ENCODE measurements around the gene ANXA5.
"Not testable (repeated sequence)": the region's sequence is repeated elsewhere in the genome, so short reads cannot be mapped to it uniquely, and the experiment has no call there.

Gene ANXA5

GRCh38 chr4:121696581-121697461 lies at the start of gene ANXA5:
Gene ANXA5, minus strand, starts transcription at chr4:121696980. Its CDS starts 391 bp downstream, at chr4:121696589.
- ATAC-seq (ENCODE audit: low read depth), result peak; percentile 81
- no peaks in the 10 kb centered on the region for H3K9me3 Mint-ChIP-seq
- DNase-seq (ENCODE audit: low spot score in 2 of 2), result peak; percentile 53 to 60
- H3K27me3 Mint-ChIP-seq, result peaks cover 3% of the 10 kb centered on the region
- H3K4me1 Mint-ChIP-seq, result peaks cover 19% of the 10 kb centered on the region
- peak within 1 kb of the TSS; percentile 99 for H3K4me3 Mint-ChIP-seq
- peak within 1 kb of the TSS; percentile 88 for H3K27ac Mint-ChIP-seq
- H3K36me3 Mint-ChIP-seq, result peaks cover 5% of the 10 kb centered on the region

- DNase-seq (ENCODE audit: low spot score in 2 of 2) (no peak), ATAC-seq (ENCODE audit: low read depth) (no peak)
- H3K9me3 Mint-ChIP-seq, result no peaks in the 10 kb centered on the region
- no peaks in the 10 kb centered on the region for H3K4me1 Mint-ChIP-seq
- no peak overlapping the region for H3K4me3 Mint-ChIP-seq
- H3K27ac Mint-ChIP-seq, result no peak overlapping the region
- H3K27me3 Mint-ChIP-seq, result peaks cover 10% of the 10 kb centered on the region
- H3K36me3 Mint-ChIP-seq, result no peaks in the 10 kb centered on the region
Measured at GRCh38 chr4:121742794-121743193, 46.0 kb upstream of the ANXA5 start.

- Mint-ChIP-seq H3K27me3 (peaks cover 7% of the 10 kb centered on the region), H3K4me1 (no peaks in the 10 kb centered on the region), H3K4me3 (no peak overlapping the region), H3K36me3 (no peaks in the 10 kb centered on the region), H3K27ac (no peak overlapping the region), H3K9me3 (no peaks in the 10 kb centered on the region)
- no peak for ATAC-seq (ENCODE audit: low read depth)
- DNase-seq (ENCODE audit: low spot score in 2 of 2), result no peak
Measured at GRCh38 chr4:121741751-121742150, 45.0 kb upstream of the ANXA5 start.

GRCh38 chr4:121740796-121741409 lies 44.1 kb upstream of the ANXA5 start:
- no peak overlapping the region for H3K4me3 Mint-ChIP-seq
- ATAC-seq (ENCODE audit: low read depth) (no peak), DNase-seq (ENCODE audit: low spot score in 2 of 2) (no peak)
- H3K27ac Mint-ChIP-seq, result no peak overlapping the region
- no peaks in the 10 kb centered on the region for H3K36me3 Mint-ChIP-seq
- H3K27me3 Mint-ChIP-seq, result peaks cover 10% of the 10 kb centered on the region
- H3K4me1 Mint-ChIP-seq, result no peaks in the 10 kb centered on the region
- no peaks in the 10 kb centered on the region for H3K9me3 Mint-ChIP-seq

- Mint-ChIP-seq H3K27ac (no peak overlapping the region), H3K4me3 (no peak overlapping the region), H3K27me3 (peaks cover 14% of the 10 kb centered on the region), H3K36me3 (no peaks in the 10 kb centered on the region), H3K9me3 (no peaks in the 10 kb centered on the region), H3K4me1 (no peaks in the 10 kb centered on the region)
- ATAC-seq (ENCODE audit: low read depth), result no peak
- DNase-seq (ENCODE audit: low spot score in 2 of 2), result no peak
Measured at GRCh38 chr4:121739575-121739974, 42.8 kb upstream of the ANXA5 start.

- no peak overlapping the region for H3K27ac Mint-ChIP-seq
- no peaks in the 10 kb centered on the region for H3K4me1 Mint-ChIP-seq
- H3K27me3 Mint-ChIP-seq, result peaks cover 14% of the 10 kb centered on the region
- no peaks in the 10 kb centered on the region for H3K9me3 Mint-ChIP-seq
- no peak overlapping the region for H3K4me3 Mint-ChIP-seq
- ATAC-seq (ENCODE audit: low read depth) (no peak), DNase-seq (ENCODE audit: low spot score in 2 of 2) (no peak)
- no peaks in the 10 kb centered on the region for H3K36me3 Mint-ChIP-seq
Measured at GRCh38 chr4:121738780-121739535, 42.2 kb upstream of the ANXA5 start.

- ATAC-seq (ENCODE audit: low read depth) (no peak), DNase-seq (ENCODE audit: low spot score in 2 of 2) (no peak)
- H3K36me3 Mint-ChIP-seq, result no peaks in the 10 kb centered on the region
- H3K27ac Mint-ChIP-seq, result no peak overlapping the region
- H3K4me3 Mint-ChIP-seq, result no peak overlapping the region
- no peaks in the 10 kb centered on the region for H3K4me1 Mint-ChIP-seq
- no peaks in the 10 kb centered on the region for H3K9me3 Mint-ChIP-seq
- H3K27me3 Mint-ChIP-seq, result peaks cover 14% of the 10 kb centered on the region
Measured at GRCh38 chr4:121737846-121738554, 41.2 kb upstream of the ANXA5 start.

GRCh38 chr4:121736735-121737351 lies 40.1 kb upstream of the ANXA5 start:
- ATAC-seq (ENCODE audit: low read depth) (peak; percentile 24), DNase-seq (ENCODE audit: low spot score in 2 of 2) (no peak)
- H3K4me3 Mint-ChIP-seq, result no peak overlapping the region

GRCh38 chr4:121734571-121734970 lies 37.8 kb upstream of the ANXA5 start:
- Mint-ChIP-seq H3K27ac (no peak overlapping the region), H3K9me3 (peaks cover 1% of the 10 kb centered on the region), H3K4me1 (no peaks in the 10 kb centered on the region), H3K36me3 (no peaks in the 10 kb centered on the region), H3K27me3 (peaks cover 11% of the 10 kb centered on the region), H3K4me3 (no peak overlapping the region)
- ATAC-seq (ENCODE audit: low read depth), result no peak
- DNase-seq (ENCODE audit: low spot score in 2 of 2), result no peak

More at GRCh38 chr4:121736735-121737351, 40.1 kb upstream of the ANXA5 start:
- H3K4me1 Mint-ChIP-seq, result no peaks in the 10 kb centered on the region
- peaks cover 14% of the 10 kb centered on the region for H3K27me3 Mint-ChIP-seq
- no peak overlapping the region for H3K27ac Mint-ChIP-seq
- no peaks in the 10 kb centered on the region for H3K36me3 Mint-ChIP-seq
- no peaks in the 10 kb centered on the region for H3K9me3 Mint-ChIP-seq

GRCh38 chr4:121733942-121734341 lies 37.2 kb upstream of the ANXA5 start:
- no peaks in the 10 kb centered on the region for H3K4me1 Mint-ChIP-seq
- H3K9me3 Mint-ChIP-seq, result peaks cover 1% of the 10 kb centered on the region
- H3K27me3 Mint-ChIP-seq, result peaks cover 11% of the 10 kb centered on the region
- ATAC-seq (ENCODE audit: low read depth), result no peak
- no peak overlapping the region for H3K27ac Mint-ChIP-seq
- no peak for DNase-seq (ENCODE audit: low spot score in 2 of 2)
- H3K4me3 Mint-ChIP-seq, result no peak overlapping the region
- no peaks in the 10 kb centered on the region for H3K36me3 Mint-ChIP-seq

- not testable (repeated sequence) for H3K27ac Mint-ChIP-seq; H3K4me1 Mint-ChIP-seq; H3K36me3 Mint-ChIP-seq; H3K9me3 Mint-ChIP-seq; ATAC-seq (ENCODE audit: low read depth); H3K4me3 Mint-ChIP-seq; DNase-seq (ENCODE audit: low spot score in 2 of 2); H3K27me3 Mint-ChIP-seq
Measured at GRCh38 chr4:121729753-121730152, 33.0 kb upstream of the ANXA5 start.

- no peaks in the 10 kb centered on the region for H3K4me1 Mint-ChIP-seq
- no peak overlapping the region for H3K4me3 Mint-ChIP-seq
- peaks cover 1% of the 10 kb centered on the region for H3K9me3 Mint-ChIP-seq
- no peak for ATAC-seq (ENCODE audit: low read depth)
- no peak overlapping the region for H3K27ac Mint-ChIP-seq
- H3K36me3 Mint-ChIP-seq, result no peaks in the 10 kb centered on the region
- no peak for DNase-seq (ENCODE audit: low spot score in 2 of 2)
- H3K27me3 Mint-ChIP-seq, result no peaks in the 10 kb centered on the region
Measured at GRCh38 chr4:121728798-121729226, 32.0 kb upstream of the ANXA5 start.

GRCh38 chr4:121728066-121728465 lies 31.3 kb upstream of the ANXA5 start:
- peaks cover 1% of the 10 kb centered on the region for H3K9me3 Mint-ChIP-seq

More at GRCh38 chr4:121728066-121728465, 31.3 kb upstream of the ANXA5 start:
- Mint-ChIP-seq H3K36me3 (no peaks in the 10 kb centered on the region), H3K4me3 (no peak overlapping the region), H3K27ac (no peak overlapping the region), H3K4me1 (no peaks in the 10 kb centered on the region), H3K27me3 (no peaks in the 10 kb centered on the region)
- DNase-seq (ENCODE audit: low spot score in 2 of 2) (no peak), ATAC-seq (ENCODE audit: low read depth) (no peak)

Measured in memory B cell (primary cell).